ENCODE measurements around the gene PCGF3.

PCGF3 gene, protein sequence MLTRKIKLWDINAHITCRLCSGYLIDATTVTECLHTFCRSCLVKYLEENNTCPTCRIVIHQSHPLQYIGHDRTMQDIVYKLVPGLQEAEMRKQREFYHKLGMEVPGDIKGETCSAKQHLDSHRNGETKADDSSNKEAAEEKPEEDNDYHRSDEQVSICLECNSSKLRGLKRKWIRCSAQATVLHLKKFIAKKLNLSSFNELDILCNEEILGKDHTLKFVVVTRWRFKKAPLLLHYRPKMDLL

DNA sequence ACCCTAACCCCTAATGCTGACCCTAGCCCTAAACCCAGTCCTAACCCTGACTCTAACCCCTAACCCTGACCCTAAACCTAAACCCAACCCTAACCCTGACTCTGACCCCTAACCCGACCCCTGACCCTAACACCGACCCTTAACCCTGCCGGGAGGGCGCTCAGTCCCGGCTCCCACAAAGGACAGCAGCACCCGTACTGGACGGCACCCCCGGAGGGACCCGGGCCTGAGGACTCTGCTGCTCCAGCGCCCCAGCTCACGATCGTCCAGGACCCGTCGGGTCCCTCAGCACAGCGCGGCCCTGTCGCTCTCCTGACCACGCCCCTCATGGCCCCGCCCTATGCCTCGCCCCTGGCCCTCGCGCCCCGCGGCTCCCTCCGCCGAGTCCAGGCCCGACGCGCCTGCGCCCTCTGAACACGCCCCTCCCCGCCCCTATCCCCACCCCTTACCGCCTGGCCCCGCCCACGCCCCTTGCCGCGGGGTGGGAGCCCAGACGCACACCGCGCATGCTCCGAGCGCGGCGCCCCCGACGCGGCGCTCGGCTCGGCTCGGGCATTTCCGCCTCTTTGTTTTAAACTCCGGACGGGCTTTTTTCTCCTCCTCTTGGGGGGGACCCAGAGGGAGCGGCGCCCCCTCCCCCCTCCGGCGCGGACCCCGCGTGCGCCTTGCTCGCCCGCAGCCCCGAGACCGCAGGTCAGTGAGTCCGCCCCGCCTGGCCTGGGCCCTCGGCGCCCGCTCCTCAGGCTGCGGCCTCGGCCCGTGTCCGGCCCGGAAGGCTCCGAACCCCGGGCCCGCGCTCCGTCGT, at the start of gene PCGF3:
TSS of gene PCGF3 (plus strand) at position 555 of the 805 bp plus-strand sequence. CDS start 27,849 bp downstream, outside the sequence.
- peak; percentile 93 to 98 (median 98) for DNase-seq

DNA sequence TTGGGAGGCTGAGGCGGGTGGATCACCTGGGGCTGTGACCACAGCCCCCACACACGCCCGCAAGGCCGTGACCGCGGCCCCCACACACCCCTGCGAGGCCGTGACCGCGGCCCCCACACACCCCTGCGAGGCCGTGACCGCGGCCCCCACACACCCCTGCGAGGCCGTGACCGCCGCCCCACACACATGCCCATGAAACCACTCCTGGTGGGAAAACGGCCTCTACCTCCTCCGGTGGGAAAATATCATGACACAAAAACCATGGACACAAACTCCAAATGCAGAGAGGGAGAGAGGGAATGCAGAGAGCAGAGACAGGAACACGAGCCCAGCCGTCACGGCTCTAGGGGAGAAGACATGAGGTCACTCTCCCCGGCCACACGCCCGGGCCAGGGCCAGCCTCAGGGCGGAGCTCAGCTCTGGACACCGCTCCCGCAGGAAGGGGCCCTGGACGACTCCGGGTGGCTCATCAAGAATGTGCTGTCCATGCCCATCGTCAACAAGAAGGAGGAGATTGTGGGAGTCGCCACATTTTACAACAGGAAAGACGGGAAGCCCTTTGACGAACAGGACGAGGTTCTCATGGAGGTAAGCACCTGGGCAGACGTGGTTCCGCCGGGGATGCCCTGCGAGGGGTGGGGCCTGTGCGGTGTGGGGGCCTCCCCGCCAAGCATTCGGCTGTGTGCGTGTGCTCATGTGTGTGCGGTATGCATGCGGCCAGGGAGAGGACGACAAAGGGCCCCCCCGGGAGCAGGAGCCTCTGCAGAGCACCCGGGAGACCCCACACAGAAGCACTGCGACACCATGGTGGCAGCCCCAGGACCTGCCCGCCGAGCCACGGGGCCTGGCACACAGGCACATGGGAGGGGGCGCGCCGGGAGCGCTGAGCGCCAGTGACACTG, 48.9 kb upstream of the PCGF3 start:
- no peak for DNase-seq

DNA sequence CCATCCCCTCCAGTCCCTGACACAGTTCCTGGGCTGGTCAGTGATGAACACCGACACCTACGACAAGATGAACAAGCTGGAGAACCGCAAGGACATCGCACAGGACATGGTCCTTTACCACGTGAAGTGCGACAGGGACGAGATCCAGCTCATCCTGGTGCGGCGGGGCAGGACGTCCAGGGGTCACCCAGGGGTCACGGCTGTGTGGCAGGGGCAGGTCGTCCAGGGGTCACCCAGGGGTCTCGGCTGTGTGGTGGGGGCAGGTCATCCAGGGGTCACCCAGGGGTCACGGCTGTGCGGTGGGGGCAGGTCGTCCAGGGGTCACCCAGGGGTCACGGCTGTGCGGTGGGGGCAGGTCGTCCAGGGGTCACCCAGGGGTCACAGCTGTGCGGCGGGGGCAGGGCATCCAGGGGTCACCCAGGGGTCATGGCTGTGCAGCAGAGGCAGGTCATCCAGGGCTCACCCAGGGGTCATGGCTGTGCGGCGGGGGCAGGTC, 48.2 kb upstream of the PCGF3 start:
- no peak for DNase-seq

DNA sequence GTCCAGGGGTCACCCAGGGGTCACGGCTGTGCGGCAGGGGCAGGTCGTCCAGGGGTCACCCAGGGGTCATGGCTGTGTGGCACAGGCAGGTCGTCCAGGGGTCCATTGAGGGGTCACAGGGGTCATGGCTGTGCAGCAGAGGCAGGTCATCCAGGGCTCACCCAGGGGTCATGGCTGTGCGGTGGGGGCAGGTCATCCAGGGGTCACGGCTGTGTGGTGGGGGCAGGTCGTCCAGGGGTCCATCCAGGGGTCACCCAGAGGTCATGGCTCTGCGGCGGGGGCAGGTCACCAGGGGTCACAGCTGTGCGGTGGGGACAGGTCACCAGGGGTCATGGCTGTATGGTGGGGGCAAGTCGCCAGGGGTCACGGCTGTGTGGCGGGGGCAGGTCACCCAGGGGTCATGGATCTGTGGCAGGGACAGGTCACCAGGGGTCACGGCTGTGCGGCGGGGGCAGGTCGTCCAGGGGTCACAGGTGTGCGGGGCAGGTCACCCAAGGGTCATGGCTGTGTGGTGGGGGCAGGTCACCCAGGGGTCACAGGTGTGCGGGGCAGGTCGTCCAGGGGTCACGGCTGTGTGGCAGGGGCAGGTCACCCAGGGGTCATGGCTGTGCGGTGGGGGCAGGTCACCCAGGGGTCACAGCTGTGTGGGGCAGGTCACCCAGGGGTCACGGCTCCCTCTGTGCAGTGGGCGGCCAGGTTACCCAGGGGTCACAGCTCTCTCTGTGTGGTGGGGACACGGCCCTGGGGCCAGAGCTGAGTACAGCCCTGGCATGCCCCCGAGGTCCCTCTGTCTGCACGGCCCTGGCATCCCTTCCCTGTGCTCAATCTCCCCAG, 47.6 kb upstream of the PCGF3 start:
- DNase-seq: no peak

DNA sequence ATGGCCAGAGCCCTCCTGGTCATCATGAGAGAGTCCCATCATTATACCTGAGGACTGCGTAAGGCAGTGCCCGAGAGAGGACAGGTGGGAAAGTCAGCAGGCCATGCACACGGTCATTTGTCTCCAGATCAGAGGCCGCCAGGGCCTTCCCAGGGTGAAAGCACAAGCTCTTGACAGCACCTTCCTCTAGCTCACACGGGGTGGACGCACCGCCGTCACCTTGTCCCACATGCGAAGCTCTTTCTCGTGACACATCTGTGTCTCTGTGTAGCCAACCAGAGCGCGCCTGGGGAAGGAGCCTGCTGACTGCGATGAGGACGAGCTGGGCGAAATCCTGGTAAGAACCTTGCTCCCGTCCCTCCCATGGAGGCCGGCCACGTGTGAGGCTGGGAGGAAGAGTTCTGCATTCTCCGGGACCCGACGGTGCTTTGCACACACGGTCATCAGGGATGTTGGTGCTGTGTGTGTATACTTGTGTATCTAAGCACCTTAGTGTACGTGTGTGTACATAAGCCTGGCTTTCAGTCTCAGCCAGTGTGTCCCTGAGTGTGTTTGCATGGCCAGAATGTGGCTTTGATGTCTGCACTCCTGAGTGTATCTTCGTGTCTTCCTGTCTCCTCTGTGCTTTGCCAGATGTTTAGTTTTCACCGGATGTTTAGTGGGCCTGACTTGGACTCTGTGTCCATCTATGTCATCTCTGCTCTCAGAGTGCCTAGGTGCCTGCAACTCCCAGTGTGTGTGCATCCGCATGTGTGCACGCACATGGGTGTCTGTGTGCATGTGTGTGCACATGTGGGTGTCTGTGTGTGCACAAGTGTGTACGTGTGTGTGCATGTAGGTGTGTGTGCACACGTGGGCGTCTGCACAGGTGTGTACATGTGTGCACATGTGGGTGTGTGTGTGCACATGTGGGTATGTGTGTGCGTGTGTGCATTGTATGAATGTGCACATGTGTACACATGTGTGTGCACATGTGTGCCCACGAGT, 46.7 kb upstream of the PCGF3 start:
- DNase-seq: no peak

DNA sequence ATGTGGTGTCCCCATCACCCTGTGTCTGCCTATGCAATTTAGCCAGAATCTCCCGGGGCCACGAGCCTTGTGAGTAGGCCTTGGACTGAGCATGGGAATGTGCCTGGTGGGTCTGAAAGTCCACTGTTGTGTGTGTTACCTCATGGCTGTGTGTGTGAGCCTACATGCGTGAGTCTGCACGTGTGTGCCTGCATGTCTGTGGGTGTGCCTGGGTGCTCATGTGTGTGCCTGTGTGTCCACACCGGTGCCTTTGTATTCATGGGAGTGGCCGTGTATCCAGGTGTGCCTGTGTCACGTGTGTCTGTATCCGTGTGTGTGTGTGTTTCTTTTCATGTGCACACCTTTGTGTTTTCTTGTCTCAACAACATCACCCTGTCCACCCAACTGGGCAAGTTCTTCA, 45.8 kb upstream of the PCGF3 start:
- no peak for DNase-seq

DNA sequence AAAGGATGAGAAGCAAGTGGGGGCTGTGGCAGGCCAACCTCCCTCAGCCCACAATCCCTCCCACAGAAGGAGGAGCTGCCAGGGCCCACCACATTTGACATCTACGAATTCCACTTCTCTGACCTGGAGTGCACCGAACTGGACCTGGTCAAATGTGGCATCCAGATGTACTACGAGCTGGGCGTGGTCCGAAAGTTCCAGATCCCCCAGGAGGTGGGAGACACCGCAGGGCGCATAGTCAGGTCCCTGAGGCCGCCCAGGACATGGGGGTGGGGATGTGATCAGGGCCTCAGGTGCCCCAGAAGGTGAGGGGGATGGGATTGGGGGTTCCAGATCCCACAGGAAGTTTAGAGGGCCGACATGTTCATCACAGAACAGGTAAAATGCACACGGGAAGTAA, 45.2 kb upstream of the PCGF3 start:
- DNase-seq: no peak

DNA sequence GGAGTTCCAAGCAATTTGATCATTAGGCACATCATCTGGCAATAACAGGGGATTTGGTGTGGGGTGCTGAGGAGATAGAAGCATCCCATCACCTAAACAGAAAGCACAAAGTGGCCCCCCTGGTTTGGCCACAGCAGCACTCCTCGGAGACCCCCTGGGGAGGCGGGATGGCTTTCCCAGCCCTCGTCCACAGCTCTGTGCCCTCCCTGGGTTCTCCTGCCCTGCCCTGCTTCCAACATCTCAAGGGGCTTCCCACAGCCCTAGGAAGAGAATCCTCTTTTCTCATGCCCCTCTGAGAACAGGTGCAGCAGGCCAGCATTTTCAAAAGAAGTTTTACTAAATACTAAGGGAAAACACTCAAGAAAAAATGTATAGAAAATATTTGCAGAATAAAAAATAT, 44.4 kb upstream of the PCGF3 start:
- DNase-seq: no peak

DNA sequence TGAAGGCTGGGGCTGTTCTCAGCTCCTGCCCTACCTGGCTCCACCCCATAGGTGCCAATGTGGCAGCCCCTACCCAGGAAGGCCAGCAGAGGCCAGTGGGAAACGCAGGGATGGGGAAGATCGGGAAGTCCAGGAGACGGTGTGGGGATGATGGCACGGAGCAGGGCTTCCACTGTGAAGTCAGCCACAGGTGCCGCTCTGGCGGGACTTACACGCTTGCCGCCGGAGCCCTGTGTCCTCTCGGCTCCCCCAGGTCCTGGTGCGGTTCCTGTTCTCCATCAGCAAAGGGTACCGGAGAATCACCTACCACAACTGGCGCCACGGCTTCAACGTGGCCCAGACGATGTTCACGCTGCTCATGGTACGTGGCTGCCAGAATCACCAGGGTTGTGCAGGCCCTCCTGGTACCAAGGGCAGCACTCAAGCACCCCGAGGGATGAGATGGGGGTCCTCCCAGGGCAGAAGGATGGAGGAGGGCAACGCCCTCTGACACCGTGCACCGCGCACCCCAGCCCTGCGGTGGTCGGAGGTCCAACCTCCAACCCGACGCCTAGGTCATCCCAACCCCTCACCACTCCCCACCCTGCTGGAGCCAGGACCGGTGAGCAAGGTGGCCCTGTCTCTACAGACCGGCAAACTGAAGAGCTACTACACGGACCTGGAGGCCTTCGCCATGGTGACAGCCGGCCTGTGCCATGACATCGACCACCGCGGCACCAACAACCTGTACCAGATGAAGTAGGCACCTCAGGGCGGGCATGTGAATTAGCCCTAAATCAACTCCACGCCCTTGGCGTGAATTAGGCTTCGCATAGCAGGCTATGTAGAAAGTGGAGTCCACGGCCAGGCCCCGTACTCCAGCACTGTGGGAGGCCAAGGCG, 43.5 kb upstream of the PCGF3 start:
- DNase-seq: no peak

DNA sequence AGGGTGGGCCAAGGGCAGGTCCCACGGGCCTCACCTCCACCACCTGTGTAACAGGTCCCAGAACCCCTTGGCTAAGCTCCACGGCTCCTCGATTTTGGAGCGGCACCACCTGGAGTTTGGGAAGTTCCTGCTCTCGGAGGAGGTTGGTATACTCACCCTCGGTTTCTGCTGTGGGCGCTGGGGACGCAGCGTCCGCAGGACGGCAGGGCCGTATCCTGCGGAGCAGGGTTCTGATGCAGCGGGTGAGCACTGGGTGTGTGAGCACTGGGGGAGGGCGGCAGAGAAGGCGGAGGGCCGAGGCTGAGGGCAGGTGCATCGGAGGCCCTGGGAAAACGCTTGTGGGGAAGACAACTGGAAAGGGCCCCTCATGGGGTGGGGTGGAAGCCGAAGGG, 42.6 kb upstream of the PCGF3 start:
- no peak for DNase-seq

DNA sequence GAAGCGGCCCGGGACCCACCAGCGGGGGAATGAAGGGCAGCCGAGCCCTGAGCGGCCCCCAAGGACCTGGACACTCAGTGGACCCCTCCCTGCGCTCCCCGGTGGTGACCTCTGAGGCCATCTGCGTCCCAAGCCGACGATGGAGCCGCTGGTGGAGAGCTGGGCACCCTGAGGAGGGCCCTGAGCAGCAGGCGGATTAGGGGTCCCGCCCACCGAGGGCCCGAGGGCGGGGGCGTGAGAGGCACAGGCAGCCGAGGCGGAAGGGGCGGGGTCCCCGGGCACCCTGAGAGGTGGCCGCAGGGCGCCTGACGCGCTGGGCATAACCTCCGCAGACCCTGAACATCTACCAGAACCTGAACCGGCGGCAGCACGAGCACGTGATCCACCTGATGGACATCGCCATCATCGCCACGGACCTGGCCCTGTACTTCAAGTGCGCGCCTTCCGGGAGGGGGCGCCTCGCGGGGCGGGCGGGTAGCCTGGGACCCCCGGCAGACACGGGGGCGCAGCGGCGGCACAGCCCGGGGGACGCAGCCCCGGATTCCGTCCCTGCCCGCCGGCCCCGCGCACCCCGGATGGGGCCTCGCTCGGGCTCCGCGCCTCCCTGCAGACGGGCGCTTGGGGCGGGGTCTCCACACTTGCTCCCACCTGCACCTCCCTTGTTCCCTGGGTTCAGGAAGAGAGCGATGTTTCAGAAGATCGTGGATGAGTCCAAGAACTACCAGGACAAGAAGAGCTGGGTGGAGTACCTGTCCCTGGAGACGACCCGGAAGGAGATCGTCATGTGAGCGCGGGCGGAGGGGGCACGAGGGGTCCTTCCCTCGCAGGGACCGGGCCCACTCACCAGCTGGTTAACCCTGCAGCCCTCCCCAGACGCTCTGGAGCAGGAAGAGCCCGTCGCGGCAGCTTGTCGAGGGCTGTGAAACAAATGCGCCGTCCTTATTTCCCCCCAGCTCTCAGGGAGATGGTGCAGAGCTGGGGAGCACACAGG, 41.9 kb upstream of the PCGF3 start:
- peak in 3 of 4 experiments; percentile 37 to 79 (median 57) for DNase-seq

DNA sequence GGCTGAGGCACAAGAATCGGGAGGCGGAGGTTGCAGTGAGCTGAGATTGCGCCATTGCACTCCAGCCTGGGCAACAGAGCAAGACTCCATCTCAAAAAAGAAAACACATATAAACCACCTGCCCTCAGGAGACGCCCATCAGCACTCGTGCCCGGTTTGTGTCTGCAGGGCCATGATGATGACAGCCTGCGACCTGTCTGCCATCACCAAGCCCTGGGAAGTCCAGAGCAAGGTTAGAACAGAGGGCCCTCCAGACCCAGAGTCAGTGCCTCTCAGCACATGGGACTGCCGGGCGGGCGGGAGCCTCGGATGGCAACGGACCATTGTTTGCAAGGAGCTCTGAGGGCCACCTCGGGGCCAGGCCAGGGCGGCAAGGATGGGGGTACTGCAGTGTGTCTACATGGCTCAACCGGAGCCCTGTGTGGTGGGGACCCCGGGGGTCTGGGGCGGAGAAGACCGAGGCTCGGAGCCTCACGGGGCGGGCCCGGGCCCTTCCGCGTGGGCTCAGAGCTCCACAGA, 40.9 kb upstream of the PCGF3 start:
- no peak for DNase-seq

DNA sequence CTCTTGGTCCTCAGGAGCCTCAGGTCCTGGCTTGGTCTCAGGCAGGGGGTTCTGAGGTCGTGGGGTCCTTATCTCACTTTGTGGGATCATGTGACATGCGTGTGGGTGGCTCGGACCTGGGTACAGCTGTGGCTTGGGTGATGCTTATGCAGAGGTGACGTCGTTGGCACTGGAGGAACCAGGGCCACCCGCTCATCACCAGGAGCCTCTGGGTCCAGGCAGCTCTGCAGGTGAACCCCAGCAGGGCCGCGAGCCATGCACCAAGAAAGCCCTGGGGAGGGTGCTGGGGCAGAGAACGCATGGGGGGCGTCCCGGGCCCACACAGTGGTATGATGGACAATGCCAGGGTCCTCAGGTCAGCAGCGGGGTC, 40.3 kb upstream of the PCGF3 start:
- DNase-seq: no peak

DNA sequence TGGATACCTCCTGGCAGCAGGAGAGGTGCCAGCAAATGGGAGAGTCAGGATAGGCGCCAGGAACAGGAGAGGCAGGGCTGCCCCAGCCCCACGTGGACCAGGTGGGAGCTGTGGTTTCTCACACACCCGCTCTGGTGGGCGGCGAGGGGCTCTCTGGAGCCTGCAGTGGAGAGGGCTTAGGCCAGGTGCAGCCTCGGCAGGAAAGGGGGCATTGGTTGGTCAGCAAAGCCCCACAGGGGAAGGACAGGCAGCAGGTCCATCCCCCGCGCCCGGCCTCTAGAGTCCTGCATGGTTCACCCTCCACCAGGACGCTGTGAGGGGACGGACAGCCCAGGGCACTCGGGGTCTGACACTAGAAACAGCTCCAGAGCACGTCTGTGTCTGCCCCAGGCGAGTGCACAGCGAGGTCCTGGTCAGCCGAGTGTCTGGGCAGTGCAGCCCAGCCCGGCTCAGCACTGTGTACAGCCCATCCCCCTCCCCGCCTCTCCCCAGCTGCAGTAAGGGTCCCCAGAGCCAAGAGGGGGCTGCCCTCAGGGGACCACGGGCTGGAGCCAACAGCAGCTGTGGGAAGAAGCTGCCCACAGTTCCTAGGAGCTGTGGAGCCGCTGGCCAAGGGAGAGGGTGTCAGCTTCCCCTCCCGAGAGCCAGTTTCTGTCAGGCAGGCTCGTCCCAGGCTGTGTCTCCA, 39.7 kb upstream of the PCGF3 start:
- DNase-seq: no peak

DNA sequence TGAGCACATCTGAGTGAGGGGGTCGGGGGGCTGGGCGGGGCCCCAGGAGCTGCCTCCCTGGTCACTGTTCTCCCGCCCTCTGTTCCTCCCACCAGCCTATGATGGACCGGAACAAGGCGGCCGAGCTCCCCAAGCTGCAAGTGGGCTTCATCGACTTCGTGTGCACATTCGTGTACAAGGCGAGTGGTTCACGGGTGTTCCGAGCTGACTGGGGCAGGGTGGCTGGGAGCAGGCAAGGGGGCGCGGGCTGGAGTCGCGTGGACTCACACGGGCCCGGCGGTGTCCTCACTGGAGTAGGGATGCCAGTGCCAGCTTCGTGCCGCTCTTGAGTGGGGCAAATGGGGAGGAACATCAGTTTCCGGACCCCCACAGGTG, 39.2 kb upstream of the PCGF3 start:
- DNase-seq: no peak

DNA sequence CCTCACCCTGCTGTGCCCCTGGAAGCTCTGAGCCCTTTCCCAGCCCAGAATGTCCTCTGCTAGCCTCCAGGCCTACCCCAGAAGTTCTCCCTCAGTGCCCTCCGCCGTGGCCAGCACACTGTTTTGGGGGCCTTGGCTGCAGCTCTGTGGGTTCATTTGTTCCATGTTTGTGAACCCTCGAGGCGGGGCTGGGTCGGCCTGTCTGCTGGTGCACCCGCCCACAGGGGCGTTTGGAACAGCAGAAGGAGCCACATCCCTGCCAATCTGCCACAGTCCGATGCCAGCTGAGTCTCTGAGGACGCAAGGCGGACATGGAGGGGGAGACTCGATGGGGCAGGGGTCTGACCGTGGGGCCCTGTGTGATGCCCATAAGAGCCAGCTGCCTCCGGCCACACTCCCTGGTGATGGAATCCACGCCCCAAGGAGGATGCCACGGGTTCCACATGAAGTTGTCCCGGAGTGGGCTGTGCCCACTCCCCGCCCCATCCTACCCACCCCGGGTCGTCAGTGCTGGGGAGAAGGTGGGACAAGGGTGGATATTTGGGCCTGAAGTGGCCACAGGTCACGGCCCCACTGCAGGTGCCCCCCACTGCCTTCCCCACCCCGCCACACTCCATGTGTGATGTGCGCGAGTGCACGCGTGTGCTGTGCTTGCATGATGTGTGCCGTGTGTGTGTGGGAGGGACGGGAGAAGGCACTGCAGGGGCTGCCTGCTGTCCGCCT, 38.6 kb upstream of the PCGF3 start:
- DNase-seq: no peak

DNA sequence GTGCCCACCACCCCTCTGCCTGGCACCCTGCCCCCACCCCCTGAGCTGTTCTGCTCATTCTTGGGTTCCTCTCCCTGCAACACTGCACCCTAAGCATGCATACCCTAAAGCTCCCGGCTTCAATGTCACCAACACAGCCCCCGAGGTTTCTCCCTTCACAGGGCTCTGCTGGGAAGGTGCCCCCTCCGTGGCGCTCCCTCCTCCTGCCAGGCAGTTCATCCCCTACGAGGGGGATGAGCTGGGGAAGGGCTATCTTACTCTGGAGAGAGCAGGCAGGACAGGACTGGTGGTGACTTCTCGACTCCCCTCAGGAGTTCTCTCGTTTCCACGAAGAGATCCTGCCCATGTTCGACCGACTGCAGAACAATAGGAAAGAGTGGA, 38.1 kb upstream of the PCGF3 start:
- DNase-seq: no peak
